Astrocyte of the cerebellum (primary cell): ENCODE results near the gene MPI.
"Not testable (repeated sequence)": the region's sequence is repeated elsewhere in the genome, so short reads cannot be mapped to it uniquely, and the experiment has no call there.

Experiments
- DNase-seq: peaks from one replicate; pipeline ENCODE4 v3.0.0-alpha.2; 2011; ENCODE audit warnings: low read depth
- H3K4me3 ChIP-seq: 2 replicates; pipeline ENCODE4 v1.5.1; 2011; ENCODE audit warnings: mild to moderate bottlenecking, low read depth, low read length, moderate library complexity
- in situ Hi-C: cut with HindIII; loops from 2 replicates; pipeline ENCODE4 v1.10.0; 2017; ENCODE audit warnings: low sequenced_read_pairs
- TF ChIP-seq, protein P1 (sequence below): IDR thresholded peaks from 2 replicates; pipeline ENCODE4 v1.5.1; 2012; ENCODE audit warnings: low read length, low read depth, moderate library complexity, mild to moderate bottlenecking; ENCODE audit errors: missing control alignments

The MPI gene

DNA sequence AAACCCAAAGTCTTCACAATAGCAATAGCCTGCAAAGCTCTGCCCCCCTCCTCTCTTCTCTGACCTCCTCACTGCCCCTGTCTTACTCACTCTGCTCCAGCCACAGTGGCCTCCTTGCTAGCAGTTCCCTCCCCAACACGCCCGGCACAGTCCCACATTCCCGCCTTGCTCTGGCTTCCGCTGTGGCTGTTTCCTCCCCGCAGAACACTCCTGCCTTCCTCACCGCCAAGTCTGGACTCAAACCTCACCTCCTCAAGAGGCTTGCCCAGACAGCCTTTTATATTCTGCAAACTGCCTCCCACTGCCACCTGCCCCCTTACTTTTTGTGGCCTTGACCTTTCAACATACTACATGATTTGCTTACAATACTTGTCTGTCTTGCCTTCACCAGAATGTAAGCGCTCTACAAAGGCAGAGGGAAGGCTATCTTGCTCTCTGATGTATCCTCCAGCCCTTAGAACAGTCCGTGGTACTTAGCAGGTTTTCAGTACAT, 406 bp upstream of the MPI start:
- in situ Hi-C loops, result no loop called here
- no peak for DNase-seq

DNA sequence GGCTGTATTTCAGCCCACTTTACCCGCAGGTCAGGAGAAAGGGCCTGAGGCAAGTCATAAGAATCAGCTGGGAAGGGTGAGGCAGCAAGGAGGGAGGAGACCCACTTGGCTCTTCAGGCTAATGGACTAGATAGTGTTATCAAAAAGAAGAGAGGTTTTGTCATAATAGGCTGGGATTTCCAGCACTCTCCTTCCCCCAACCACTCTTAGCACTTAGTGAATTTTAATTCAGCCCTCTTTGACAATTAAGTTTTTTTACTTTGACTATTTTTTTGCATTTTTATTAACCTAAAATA, 771 bp downstream of the MPI start:
- DNase-seq, result no peak
- in situ Hi-C loops, result no loop called here

More for the DNA sequence above, 406 bp upstream of the MPI start:
- TF ChIP-seq, protein P1, sequence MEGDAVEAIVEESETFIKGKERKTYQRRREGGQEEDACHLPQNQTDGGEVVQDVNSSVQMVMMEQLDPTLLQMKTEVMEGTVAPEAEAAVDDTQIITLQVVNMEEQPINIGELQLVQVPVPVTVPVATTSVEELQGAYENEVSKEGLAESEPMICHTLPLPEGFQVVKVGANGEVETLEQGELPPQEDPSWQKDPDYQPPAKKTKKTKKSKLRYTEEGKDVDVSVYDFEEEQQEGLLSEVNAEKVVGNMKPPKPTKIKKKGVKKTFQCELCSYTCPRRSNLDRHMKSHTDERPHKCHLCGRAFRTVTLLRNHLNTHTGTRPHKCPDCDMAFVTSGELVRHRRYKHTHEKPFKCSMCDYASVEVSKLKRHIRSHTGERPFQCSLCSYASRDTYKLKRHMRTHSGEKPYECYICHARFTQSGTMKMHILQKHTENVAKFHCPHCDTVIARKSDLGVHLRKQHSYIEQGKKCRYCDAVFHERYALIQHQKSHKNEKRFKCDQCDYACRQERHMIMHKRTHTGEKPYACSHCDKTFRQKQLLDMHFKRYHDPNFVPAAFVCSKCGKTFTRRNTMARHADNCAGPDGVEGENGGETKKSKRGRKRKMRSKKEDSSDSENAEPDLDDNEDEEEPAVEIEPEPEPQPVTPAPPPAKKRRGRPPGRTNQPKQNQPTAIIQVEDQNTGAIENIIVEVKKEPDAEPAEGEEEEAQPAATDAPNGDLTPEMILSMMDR, result no peak
- H3K4me3 ChIP-seq, result peak overlapping the region; percentile 94

DNA sequence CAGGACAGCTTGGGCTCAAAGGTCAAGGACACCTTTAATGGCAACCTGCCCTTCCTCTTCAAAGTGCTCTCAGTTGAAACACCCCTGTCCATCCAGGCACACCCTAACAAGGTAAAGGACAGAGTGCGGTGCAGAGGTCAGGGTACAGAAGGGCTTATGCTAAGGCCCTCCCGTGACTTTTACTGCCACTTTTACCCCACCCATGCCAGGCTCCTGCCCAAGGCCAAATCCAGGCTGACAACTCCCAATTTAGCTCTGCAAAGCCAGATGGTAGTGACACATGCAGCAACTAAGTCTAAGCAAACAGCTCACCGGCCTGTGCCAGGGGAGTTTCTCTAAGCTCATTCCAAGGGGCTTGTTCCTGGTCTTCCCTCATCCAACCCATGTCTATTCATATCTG, 1.6 kb downstream of the MPI start:
- no peak overlapping the region for H3K4me3 ChIP-seq
- in situ Hi-C loops, result no loop called here
- TF ChIP-seq, protein P1, result no peak
- DNase-seq, result no peak

More for the DNA sequence above, 771 bp downstream of the MPI start:
- peak overlapping the region; percentile 94 for H3K4me3 ChIP-seq
- TF ChIP-seq, protein P1, result no peak

- TF ChIP-seq, protein P1, result no peak
- in situ Hi-C loops, result no loop called here
- DNase-seq, result no peak
- H3K4me3 ChIP-seq, result no peak overlapping the region
Observed at GRCh38 chr15:74892313-74892712, 2.5 kb downstream of the MPI start.

GRCh38 chr15:74892931-74893330, 3.1 kb downstream of the MPI start:
- in situ Hi-C loops, result no loop called here
- TF ChIP-seq, protein P1, result no peak
- DNase-seq, result no peak
- H3K4me3 ChIP-seq, result no peak overlapping the region

DNA sequence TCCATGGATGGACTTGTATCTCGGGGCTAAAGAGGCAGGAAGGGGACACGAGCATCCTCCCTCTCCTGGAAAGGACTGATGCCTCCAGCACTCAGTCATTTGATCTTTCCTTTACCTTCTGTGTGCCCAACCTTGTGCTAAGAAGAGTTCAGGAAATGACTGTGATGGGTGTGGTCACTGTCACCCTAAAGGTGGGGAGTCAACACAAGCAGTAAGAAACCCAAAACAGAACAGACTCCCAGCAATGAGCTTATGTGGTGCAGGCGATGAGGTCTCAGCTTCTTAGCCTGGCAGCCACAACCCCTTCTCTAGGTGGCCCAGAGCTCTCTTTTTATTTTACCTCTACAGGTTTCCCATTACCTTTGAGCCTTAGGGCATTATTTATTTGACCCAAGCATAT, 3.8 kb downstream of the MPI start:
- in situ Hi-C loops, result no loop called here
- H3K4me3 ChIP-seq, result no peak overlapping the region
- TF ChIP-seq, protein P1, result no peak
- no peak for DNase-seq

DNA sequence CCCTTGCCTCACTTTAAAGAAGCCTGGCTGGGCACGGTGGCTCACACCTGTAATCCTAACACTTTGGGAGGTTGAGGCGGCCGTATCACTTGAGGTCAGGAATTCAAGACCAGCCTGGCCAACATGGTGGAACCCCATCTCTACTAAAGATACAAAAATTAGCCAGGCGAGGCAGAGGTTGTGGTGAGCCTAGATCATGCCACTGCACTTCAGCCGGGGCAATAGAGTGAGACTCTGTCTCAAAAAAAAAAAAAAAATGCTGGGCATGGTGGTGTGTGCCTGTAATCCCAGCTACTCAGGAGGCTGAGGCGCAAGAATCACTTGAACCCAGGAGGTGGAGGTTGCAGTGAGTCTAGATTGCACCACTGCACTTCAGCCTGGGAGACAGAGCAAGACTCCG, 4.5 kb downstream of the MPI start:
- in situ Hi-C loops, result not testable (repeated sequence)

More for the DNA sequence above, 4.5 kb downstream of the MPI start:
- H3K4me3 ChIP-seq, DNase-seq: not testable (repeated sequence)
